HL-60/S4 treated with retinoic acid at 250 ng/mL for 4 days and 3 days (cell line): ENCODE data around the gene RNF152.

ENCODE experiments used
- in situ Hi-C: fragments of 300-500 bp; cut with MboI; formaldehyde crosslinking; loops from 2 replicates; pipeline ENCODE4 v1.7.0; 2022; ENCODE audit warnings: low sequenced_read_pairs

RNF152 gene

DNA sequence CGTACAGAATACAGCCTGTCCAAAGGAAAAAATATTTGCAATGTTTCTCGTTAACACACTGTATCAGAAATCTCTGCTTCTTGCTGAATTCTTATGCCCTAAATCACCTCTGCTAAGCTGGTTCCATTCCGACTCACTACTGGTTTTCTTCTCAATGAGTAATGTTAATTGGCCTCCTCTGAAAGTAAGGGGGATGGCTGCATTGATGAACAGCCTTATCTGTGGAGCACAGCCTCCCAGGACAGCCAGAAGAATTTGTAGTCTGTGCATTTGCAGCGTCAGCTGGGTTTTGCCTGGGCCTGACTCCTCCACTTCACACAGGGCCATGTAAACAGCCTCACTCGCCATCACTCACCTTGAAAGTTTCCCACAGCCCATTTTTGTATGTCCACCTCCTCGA is 127.7 kb downstream of the RNF152 start:
- in situ Hi-C loops: no loop called here

DNA sequence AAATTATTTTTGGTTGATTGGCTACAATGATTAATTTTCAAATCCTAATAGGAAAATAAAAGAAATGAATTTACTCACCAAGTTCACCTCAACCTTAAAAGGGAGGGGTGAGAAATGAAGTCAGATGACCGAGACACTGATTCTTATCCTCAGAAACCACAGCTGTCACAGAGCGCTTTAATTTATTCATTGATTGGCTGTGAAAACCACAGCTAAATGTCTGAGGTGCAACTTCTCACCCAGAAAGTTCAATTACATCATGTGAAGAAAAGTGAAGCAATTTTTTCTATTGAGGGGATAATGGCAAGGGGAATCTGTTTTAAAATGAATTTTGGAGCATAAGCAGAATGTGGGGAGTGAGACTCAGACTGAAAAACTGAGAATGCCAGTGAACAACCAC is 128.4 kb downstream of the RNF152 start:
- in situ Hi-C loops: no loop called here

GRCh38 chr18:61761875-61762274 is 130.9 kb downstream of the RNF152 start:
- in situ Hi-C loops: no loop called here
